Mammary epithelial cell (primary cell): ENCODE measurements around the gene MYH10.

ENCODE experiments used
- EZH2 ChIP-seq: IDR thresholded peaks from 2 replicates; pipeline ENCODE4 v1.6.1; 2012; ENCODE audit warnings: low read length, inconsistent platforms, borderline replicate concordance
- TF ChIP-seq, protein P1 (sequence below), 2 donors: IDR thresholded peaks in 1 of 2; conservative IDR thresholded peaks in 1 of 2; 2 replicates each; pipeline ENCODE4 v1.5.1; 2011 to 2012; ENCODE audit warnings: inconsistent platforms in 2 of 2, low read length in 2 of 2, mild to moderate bottlenecking in 2 of 2, control low read depth in 1 of 2, low read depth in 1 of 2; ENCODE audit not compliant: insufficient read depth in 1 of 2; ENCODE audit errors: extremely low read depth in 1 of 2

DNA sequence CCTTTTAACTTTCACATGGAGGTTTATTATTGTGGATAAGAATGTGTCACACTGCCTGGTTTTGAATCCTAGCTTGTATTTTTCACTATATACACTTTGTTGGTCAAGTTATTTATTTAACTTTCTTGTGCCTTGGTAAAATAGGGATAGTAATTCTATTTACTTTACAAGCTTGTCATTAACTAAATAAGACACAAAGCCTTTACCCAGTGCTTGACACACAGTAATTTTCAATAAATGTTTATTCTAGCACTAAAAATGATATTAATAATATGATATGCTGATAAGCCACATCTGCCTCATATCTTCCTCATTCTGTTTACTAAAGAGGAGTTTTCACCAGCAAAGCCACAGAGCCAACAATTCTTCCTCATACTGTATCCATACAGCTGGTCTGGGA is 27.8 kb downstream of the MYH10 start:
- TF ChIP-seq EZH2, result no peak
- TF ChIP-seq, protein P1, sequence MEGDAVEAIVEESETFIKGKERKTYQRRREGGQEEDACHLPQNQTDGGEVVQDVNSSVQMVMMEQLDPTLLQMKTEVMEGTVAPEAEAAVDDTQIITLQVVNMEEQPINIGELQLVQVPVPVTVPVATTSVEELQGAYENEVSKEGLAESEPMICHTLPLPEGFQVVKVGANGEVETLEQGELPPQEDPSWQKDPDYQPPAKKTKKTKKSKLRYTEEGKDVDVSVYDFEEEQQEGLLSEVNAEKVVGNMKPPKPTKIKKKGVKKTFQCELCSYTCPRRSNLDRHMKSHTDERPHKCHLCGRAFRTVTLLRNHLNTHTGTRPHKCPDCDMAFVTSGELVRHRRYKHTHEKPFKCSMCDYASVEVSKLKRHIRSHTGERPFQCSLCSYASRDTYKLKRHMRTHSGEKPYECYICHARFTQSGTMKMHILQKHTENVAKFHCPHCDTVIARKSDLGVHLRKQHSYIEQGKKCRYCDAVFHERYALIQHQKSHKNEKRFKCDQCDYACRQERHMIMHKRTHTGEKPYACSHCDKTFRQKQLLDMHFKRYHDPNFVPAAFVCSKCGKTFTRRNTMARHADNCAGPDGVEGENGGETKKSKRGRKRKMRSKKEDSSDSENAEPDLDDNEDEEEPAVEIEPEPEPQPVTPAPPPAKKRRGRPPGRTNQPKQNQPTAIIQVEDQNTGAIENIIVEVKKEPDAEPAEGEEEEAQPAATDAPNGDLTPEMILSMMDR (conservative IDR thresholded peaks at IDR 0.05 in 1 of 2, IDR thresholded peaks at IDR 0.05 in 1 of 2; ENCODE audit: extremely low read depth in 1 of 2, insufficient read depth in 1 of 2, low read depth in 1 of 2, low read length in 2 of 2), result no peak
